Transverse colon (tissue), 4 donors: ENCODE results near the gene STK32C. TPM values are rescaled to one million over a fixed set of nuclear protein-coding genes. Genes with fewer than 3 reads are reported as not detected.

Source experiments
- DNase-seq: peaks from one replicate; pipeline ENCODE4 v3.0.0-alpha.2; 2019
- H3K27ac ChIP-seq, 4 donors: fragments of 200-600 bp; sonication (generic); 2 replicates each; pipeline ENCODE4 v1.5.1; 2016 to 2018; ENCODE audit warnings: inconsistent platforms in 4 of 4
- H3K27me3 ChIP-seq: fragments of 200-600 bp; sonication (generic); 2 replicates; pipeline ENCODE4 v1.5.1; 2017; ENCODE audit warnings: inconsistent platforms
- H3K36me3 ChIP-seq, 4 donors: fragments of 200-600 bp; sonication (generic); 2 replicates each; pipeline ENCODE4 v1.5.1; 2017 to 2019; ENCODE audit warnings: inconsistent platforms in 4 of 4
- H3K4me1 ChIP-seq, 4 donors: fragments of 200-600 bp; sonication (generic); 2 replicates each; pipeline ENCODE4 v1.5.1; 2017 to 2020; ENCODE audit warnings: inconsistent platforms in 4 of 4
- H3K4me3 ChIP-seq, 4 donors: fragments of 200-600 bp; sonication (generic); 1 replicate in 1 of 4; 2 replicates in 3 of 4; pipeline versions ENCODE4 v1.5.1 to v1.6.1; 2017 to 2019; ENCODE audit warnings: inconsistent platforms in 4 of 4
- H3K9me3 ChIP-seq, 2 donors: fragments of 200-600 bp; sonication (generic); 2 replicates each; pipeline ENCODE4 v1.5.1; 2017 to 2019; ENCODE audit warnings: inconsistent platforms in 2 of 2
- CTCF ChIP-seq, 5 experiments: fragments of 200-600 bp in 3 of 5; fragments of 450-650 bp in 2 of 5; sonication (generic) in 3 of 5; IDR thresholded peaks; 1 replicate in 2 of 5; 2 replicates in 3 of 5; pipeline ENCODE4 v1.5.1; 2016 to 2017; ENCODE audit warnings: antibody characterized with exemption in 5 of 5, inconsistent platforms in 3 of 5, mild to moderate bottlenecking in 2 of 5, moderate library complexity in 1 of 5
- EP300 ChIP-seq: sonication (generic); formaldehyde crosslinking; IDR thresholded peaks from one replicate; pipeline ENCODE4 v1.6.1; 2017; ENCODE audit warnings: antibody characterized with exemption, low read depth
- POLR2A ChIP-seq: fragments of 450-650 bp; IDR thresholded peaks from one replicate; pipeline ENCODE4 v1.6.1; 2016; ENCODE audit warnings: antibody characterized with exemption, mild to moderate bottlenecking, moderate library complexity
- POLR2AphosphoS5 ChIP-seq, 3 donors: sonication (generic); formaldehyde crosslinking; IDR thresholded peaks; one replicate each; pipeline ENCODE4 v1.6.1; 2016; ENCODE audit warnings: antibody characterized with exemption in 3 of 3
- WGBS, 2 donors: methylation state at CpG; one replicate each; pipeline ENCODE4 v1.1.5; 2018; ENCODE audit warnings: low coverage in 1 of 2; 5-methylcytosine and 5-hydroxymethylcytosine counted together
- in situ Hi-C, 4 donors: fragments of 200-750 bp; cut with MboI; loops; one replicate each; pipeline versions ENCODE4 v1.15.0 to v1.15.1; 2017; ENCODE audit warnings: low sequenced_read_pairs in 3 of 4, low pct_ligation_motif_present in 1 of 4, low pct_unique_long_range_greater_than_20kb in 1 of 4
- intact Hi-C: fragments of 100-400 bp; cut with DNase I; formaldehyde crosslinking; loops from one replicate; pipeline ENCODE4 v1.15.1; 2023; ENCODE audit warnings: low total_unique reads
- total RNA-seq, 4 donors: library from RNA; depleted of rRNA; stranded (reverse); fragments of >200 nt; gene quantifications; one replicate each; pipeline ENCODE4 v1.1.0, GENCODE V29; 2016

The STK32C gene
- total RNA-seq, 4 donors from 2014 or later: 2.2 to 7.8 (median 3.7) TPM; not detected in 1

GRCh38 chr10:132184816-132185593 is 122.7 kb downstream of the STK32C start:
- Histone ChIP-seq H3K36me3 (no peaks in the 10 kb centered on the region), H3K27ac (no peak overlapping the region), H3K27me3 (peaks cover 79% of the 10 kb centered on the region), H3K4me3 (no peak overlapping the region), H3K4me1 (peaks cover 0 to 23% (median 17%) of the 10 kb centered on the region in 4 donors), H3K9me3 (no peaks in the 10 kb centered on the region)
- TF ChIP-seq POLR2A: no peak
- TF ChIP-seq CTCF (IDR thresholded peaks at IDR 0.05): no peak
- TF ChIP-seq POLR2AphosphoS5 (IDR thresholded peaks at IDR 0.05): no peak
- TF ChIP-seq EP300: no peak
- in situ Hi-C loops: no loop called here
- no peak for DNase-seq
- 49 to 65% methylated on average over 12 to 35 of the region's 35 CpGs for whole genome bisulfite sequencing, 2 donors
- intact Hi-C loops: no loop called here

DNA sequence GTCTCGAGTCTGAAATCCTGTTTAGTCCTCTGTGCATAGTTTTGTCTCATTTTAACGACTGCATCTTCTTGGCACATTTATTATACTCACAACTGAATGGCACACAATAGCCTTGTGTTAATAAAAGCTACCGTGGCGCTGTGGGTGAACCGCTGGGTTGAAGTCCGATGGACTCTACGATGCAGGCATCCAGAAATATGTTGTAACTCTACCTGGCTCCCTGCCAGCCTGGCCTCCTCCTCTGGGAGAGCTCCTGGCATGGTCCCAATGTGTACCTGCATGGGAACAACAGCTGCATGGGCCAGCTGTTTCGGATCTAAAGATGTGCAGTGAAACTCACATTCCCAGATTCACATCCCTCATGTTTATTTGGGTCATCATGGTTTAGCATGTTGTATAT is 124.7 kb downstream of the STK32C start:
- no peak overlapping the region for H3K4me3 ChIP-seq
- no peak for TF ChIP-seq POLR2AphosphoS5 (IDR thresholded peaks at IDR 0.05)
- TF ChIP-seq CTCF (IDR thresholded peaks at IDR 0.05): no peak
- TF ChIP-seq POLR2A: no peak
- TF ChIP-seq EP300: no peak
- no peaks in the 10 kb centered on the region for H3K9me3 ChIP-seq
- H3K27ac ChIP-seq: no peak overlapping the region
- H3K4me1 ChIP-seq: peaks cover 0 to 23% (median 17%) of the 10 kb centered on the region in 4 donors
- intact Hi-C loops: no loop called here
- no peaks in the 10 kb centered on the region for H3K36me3 ChIP-seq
- 14 to 41% methylated on average over 1 to 8 of the region's 8 CpGs for WGBS, 2 donors
- DNase-seq: no peak
- in situ Hi-C loops: no loop called here
- peaks cover 69% of the 10 kb centered on the region for H3K27me3 ChIP-seq

DNA sequence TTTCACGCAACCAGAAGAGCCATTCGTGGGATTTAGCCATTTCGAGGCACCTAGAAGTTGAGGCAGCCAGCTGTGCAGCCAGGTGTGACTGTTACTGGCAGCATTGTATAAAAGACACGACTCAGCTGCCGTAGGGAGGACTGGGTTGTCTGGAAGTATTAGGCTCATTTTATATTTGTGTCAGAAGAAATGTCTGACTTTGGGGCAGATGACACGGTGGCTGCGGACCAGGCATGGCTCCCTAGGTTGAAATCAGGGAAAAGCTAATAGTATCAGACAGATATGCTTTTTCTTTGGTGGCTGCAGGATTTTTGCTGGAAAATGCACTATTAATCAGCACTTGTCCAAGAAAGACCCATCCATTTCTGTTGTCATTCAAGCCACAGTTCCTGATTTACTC is 125.2 kb downstream of the STK32C start:
- intact Hi-C loops: no loop called here
- no peak overlapping the region for H3K4me3 ChIP-seq
- H3K27me3 ChIP-seq: peaks cover 66% of the 10 kb centered on the region
- peaks cover 0 to 20% (median 17%) of the 10 kb centered on the region in 4 donors for H3K4me1 ChIP-seq
- H3K9me3 ChIP-seq: no peaks in the 10 kb centered on the region
- no peak overlapping the region for H3K27ac ChIP-seq
- no peak for DNase-seq
- WGBS, 2 donors: 84 to 86% methylated on average over 4 to 7 of the region's 7 CpGs
- TF ChIP-seq POLR2A (no peak), POLR2AphosphoS5 (IDR thresholded peaks at IDR 0.05) (no peak), CTCF (IDR thresholded peaks at IDR 0.05) (no peak), EP300 (no peak)
- in situ Hi-C loops: no loop called here
- no peaks in the 10 kb centered on the region for H3K36me3 ChIP-seq

DNA sequence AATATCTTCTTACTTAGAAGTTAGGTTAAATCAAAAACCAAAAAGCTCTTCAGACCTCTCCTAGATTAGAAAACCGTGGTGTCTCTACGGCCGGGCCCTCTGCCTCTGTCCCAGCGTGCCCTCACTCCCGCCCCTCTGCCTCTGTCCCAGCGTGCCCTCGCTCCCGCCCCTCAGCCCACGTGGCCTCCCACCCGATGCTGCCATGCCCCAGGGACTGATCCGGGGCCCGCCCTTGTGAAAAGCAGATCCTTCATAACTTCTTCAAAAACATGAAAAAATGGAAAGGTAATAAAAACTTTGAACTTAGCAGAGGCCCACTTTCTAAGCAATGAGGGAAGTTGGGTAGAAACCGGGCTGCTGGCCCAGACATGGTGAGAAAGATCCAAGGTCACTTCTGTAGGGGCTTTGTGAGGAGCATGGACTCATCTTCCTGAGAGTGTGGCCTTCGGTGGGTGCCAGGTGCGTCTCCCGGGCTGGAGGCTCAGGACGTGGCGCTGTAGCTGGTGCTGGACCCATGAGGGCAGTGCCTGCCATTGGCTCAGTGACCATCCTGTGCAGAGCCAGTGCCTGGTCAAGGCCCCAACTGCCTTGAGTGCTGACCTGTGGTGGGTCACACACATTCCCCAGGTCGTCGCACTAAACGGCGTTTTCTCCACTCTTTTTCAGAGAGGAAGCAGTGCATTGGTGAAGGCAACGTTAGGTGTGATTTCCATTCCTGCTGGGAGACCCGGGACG is 125.9 kb downstream of the STK32C start:
- 53 to 76% methylated on average over 7 to 24 of the region's 25 CpGs for WGBS, 2 donors
- intact Hi-C loops: no loop called here

More for the DNA sequence above, 125.9 kb downstream of the STK32C start:
- TF ChIP-seq EP300: no peak
- TF ChIP-seq POLR2AphosphoS5 (IDR thresholded peaks at IDR 0.05): no peak
- no peak for TF ChIP-seq CTCF (IDR thresholded peaks at IDR 0.05)
- Histone ChIP-seq H3K27ac (no peak overlapping the region), H3K9me3 (no peaks in the 10 kb centered on the region), H3K27me3 (peaks cover 66% of the 10 kb centered on the region), H3K4me3 (no peak overlapping the region), H3K4me1 (peaks cover 0 to 15% (median 12%) of the 10 kb centered on the region in 4 donors), H3K36me3 (no peaks in the 10 kb centered on the region)
- no peak for DNase-seq
- in situ Hi-C loops: no loop called here
